Left renal pelvis (tissue), 4 donors: Measurements from ENCODE around the gene COLGALT1. TPM values are rescaled to one million over a fixed set of nuclear protein-coding genes. Genes with fewer than 3 reads are reported as not detected.
"Not testable (repeated sequence)": the region's sequence is repeated elsewhere in the genome, so short reads cannot be mapped to it uniquely, and the experiment has no call there.

ENCODE experiments used
- DNase-seq, 4 donors: peaks; one replicate each; pipeline ENCODE4 v3.0.0-alpha.2; 2013; ENCODE audit warnings: low read depth in 4 of 4, low spot score in 3 of 4
- polyA plus RNA-seq, 4 donors: library from polyadenylated mRNA; unstranded; fragments of 120-200 nt; gene quantifications; one replicate each; pipeline ENCODE4 v1.2.1, GENCODE V29; 2013; ENCODE audit not compliant: insufficient read length in 4 of 4

Gene COLGALT1
- polyA plus RNA-seq, 4 donors = 45.1 to 74.7 (median 52.8) TPM

GRCh38 chr19:17532116-17532515 is 23.3 kb upstream of the COLGALT1 start:
- DNase-seq = no peak

- no peak for DNase-seq
Observed at GRCh38 chr19:17532557-17532956, 22.9 kb upstream of the COLGALT1 start.

- no peak for DNase-seq
Observed at GRCh38 chr19:17534767-17535166, 20.7 kb upstream of the COLGALT1 start.

- no peak for DNase-seq
Observed at GRCh38 chr19:17536955-17537354, 18.5 kb upstream of the COLGALT1 start.

- DNase-seq = no peak
Observed at GRCh38 chr19:17538684-17539237, 16.7 kb upstream of the COLGALT1 start.

- DNase-seq = peak in 2 of 4 donors; percentile 74 to 77
Observed at GRCh38 chr19:17539238-17540117, 16.0 kb upstream of the COLGALT1 start.

- no peak for DNase-seq
Observed at GRCh38 chr19:17540174-17540573, 15.3 kb upstream of the COLGALT1 start.

- no peak for DNase-seq
Observed at GRCh38 chr19:17541184-17541759, 14.2 kb upstream of the COLGALT1 start.

- no peak for DNase-seq
Observed at GRCh38 chr19:17542042-17542441, 13.4 kb upstream of the COLGALT1 start.

GRCh38 chr19:17542793-17543582 is 12.5 kb upstream of the COLGALT1 start:
- no peak for DNase-seq

- DNase-seq = no peak
Observed at GRCh38 chr19:17543986-17544385, 11.5 kb upstream of the COLGALT1 start.

GRCh38 chr19:17544418-17544817 is 11.0 kb upstream of the COLGALT1 start:
- no peak for DNase-seq

GRCh38 chr19:17548145-17548544 is 7.3 kb upstream of the COLGALT1 start:
- DNase-seq = no peak

GRCh38 chr19:17549085-17549740 is 6.2 kb upstream of the COLGALT1 start:
- DNase-seq = no peak

- DNase-seq = no peak
Observed at GRCh38 chr19:17550076-17550667, 5.3 kb upstream of the COLGALT1 start.

- DNase-seq = not testable (repeated sequence)
Observed at GRCh38 chr19:17552735-17553134, 2.7 kb upstream of the COLGALT1 start.

GRCh38 chr19:17553256-17553655 is 2.2 kb upstream of the COLGALT1 start:
- DNase-seq = peak in 1 of 4 donors; percentile 24

- no peak for DNase-seq
Observed at GRCh38 chr19:17554968-17555479, 425 bp upstream of the COLGALT1 start.

- no peak for DNase-seq
Observed at GRCh38 chr19:17555929-17556813, 722 bp downstream of the COLGALT1 start.
